GM21717 (cell line): ENCODE measurements around the gene FAM200C.

Experiments
- ATAC-seq: cut with Tn5 transposase; IDR thresholded peaks from one replicate; pipeline ENCODE4 v1.9.1; 2021; ENCODE audit warnings: mild to moderate bottlenecking, moderate library complexity; ENCODE audit not compliant: unreplicated experiment

Gene FAM200C

DNA sequence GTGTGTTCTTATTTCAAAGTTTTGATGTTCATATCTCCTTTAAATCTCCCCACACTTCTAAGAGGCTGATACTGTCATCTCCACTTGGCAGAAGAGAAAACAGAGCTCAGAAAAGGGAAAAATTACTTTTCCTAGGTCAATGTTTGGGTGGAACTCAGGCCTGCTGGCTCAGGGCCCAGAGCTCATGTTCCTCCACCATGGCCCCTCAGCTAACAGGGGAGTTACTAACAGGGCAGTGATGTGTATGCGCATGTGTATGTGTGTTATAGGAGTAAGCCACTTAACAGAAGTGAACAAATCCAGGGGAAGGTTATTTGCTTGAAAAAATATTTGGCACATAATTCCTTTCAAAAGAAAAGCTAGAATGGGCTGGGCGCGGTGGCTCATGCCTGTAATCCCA is 32.0 kb downstream of the FAM200C start:
- no peak for ATAC-seq

DNA sequence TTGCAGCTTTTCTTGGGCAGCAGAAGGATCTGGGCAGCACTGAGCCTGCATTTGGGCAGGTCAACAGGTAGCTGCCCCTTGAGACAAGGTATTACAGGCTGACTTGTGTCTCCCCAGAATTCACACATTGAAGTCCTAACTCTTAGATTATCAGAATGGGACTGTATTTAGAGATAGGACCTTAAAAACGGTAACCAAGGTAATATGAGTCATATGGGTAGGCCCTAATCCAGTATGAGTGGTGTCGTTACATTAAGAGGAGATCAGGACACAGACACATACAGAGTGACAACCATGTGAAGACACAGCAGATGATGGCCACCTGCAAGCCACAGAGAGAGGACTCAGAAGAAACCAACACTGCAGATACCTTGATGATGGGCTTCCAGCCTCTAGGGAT is 32.6 kb downstream of the FAM200C start:
- no peak for ATAC-seq

- no peak for ATAC-seq
Observed at GRCh38 chr5:160366230-160366629, 33.6 kb downstream of the FAM200C start.

- no peak for ATAC-seq
Observed at GRCh38 chr5:160363660-160364395, 36.0 kb downstream of the FAM200C start.

GRCh38 chr5:160363211-160363610 is 36.6 kb downstream of the FAM200C start:
- no peak for ATAC-seq

DNA sequence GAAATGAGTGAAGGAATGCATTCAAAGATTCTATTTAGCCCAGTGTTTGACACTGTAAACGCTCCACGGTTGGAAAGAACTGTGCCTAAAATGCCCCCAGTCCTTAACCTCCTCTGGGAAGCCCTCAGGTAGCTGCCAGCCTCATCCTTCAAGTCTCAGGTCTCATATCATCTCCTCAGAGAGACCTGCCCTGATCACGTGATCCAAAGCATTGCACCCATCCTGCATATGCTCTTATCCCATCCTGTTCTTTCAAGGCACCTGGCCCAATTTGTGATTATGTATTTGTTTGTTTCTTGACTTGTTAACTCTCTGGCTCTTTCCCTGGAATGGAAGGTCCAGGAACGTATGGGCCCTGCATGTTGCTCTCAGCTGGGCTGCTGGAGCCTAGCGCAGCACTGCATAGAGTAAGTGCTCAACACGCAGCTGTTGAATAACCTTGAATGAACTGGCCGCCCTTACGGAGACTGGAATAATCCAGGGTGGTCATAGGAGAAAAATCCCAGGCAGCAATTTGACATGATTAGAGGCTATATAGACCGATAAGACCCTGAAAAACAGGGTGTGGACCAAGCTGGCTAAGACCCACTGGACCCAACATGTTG is 38.1 kb downstream of the FAM200C start:
- ATAC-seq = no peak

- ATAC-seq = no peak
Observed at GRCh38 chr5:160360310-160360709, 39.5 kb downstream of the FAM200C start.

- no peak for ATAC-seq
Observed at GRCh38 chr5:160359816-160360215, 40.0 kb downstream of the FAM200C start.

DNA sequence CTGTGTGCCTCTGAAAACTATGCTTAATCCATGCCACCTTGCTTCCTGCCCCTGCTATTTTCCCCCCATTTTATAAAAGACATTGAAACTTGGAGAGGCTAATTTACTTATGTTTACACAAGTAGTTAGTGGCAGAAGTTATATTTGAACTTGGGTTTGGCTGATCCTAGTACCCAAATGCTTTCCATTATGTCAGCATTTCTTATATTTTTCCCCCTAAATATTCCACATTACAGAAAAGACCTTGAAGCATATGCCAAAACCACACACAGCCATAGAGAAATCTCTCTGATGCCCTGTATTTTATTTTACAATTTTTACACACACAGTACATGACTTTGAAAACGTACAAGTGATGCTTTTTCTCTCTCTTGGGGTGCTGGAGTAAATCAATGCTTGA is 40.6 kb downstream of the FAM200C start:
- no peak for ATAC-seq

DNA sequence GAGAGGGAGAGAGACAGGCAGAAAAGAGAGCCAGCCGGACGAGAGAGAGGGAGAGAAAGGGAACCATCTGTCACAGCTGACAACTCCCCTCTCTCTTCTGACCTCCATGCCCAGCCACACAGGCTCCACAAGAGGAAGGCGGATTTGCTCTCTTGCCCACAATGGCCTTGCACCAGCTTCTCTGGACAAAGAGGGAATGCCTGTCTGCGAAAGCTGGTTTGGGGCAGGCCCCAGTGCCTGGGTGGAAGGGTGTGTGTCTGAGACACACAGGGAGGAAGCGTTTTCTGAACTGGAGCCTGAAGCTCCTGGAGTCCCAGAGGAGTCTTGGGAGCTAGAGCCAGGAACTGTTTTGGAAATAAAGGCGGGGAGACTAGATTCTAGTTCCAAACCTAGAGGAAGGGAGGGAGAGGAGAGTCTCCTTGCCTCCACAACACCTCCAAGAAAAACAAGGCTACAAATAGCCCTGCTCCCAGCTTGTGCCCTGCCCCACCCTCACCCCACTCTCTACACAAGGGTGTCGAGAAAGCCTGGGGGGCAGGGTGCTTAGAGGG is 41.9 kb downstream of the FAM200C start:
- no peak for ATAC-seq

DNA sequence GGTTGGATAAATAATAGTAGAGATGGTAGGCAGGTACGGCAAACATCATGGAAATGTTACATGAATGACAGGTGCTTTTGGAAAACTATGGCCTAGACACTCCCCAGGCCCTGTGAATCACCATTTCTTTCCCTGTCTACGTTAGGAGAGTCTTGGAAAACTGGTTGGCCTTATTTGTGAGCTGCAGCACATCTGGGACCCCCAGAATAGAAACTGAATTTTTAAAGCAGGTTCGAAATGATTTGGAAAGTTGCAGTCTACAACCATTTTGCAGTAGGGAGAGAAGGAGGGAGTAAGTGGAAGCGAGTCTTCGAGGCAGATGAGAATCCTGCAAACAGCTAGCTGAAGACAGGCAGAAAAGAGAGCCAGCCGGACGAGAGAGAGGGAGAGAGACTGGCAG is 42.5 kb downstream of the FAM200C start:
- ATAC-seq = no peak

GRCh38 chr5:160356550-160357347 is 43.1 kb downstream of the FAM200C start:
- ATAC-seq = no peak

GRCh38 chr5:160354666-160355065 is 45.2 kb downstream of the FAM200C start:
- no peak for ATAC-seq

GRCh38 chr5:160353379-160353778 is 46.5 kb downstream of the FAM200C start:
- ATAC-seq = no peak

GRCh38 chr5:160352308-160352707 is 47.5 kb downstream of the FAM200C start:
- no peak for ATAC-seq

GRCh38 chr5:160349935-160350303 is 49.9 kb downstream of the FAM200C start:
- no peak for ATAC-seq

DNA sequence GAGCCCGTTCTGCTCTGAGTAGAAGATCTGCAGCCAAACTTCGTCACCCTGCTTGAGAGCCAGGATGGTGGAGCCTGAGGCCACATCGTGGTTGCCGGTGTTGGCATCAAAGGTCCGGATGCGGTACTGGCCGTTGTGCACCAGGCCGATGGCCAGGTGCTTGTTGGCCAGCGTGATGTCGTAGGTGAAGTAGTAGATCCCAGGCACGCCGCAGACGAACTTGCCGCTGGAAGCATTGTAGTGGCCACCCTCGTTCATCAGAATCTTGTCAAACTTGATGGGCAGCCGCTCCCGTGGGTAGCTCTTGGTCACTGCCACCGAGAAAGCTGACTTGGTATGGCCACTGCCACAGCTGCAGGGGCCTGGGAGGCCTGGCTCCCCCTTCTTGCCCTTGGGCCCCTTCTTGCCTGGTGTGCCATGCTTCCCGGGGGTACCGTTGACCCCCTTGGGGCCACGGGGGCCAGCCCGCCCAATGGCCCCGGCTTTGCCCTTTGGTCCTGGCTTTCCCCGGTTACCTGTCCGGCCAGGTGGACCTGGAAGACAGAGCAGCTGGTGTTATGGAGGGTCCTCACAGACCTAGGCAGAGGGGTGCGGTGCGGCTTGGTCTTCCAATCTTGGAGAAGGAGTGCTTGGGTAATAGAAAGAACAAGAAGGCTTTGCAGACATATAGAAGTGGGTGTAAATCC is 50.5 kb downstream of the FAM200C start:
- no peak for ATAC-seq

DNA sequence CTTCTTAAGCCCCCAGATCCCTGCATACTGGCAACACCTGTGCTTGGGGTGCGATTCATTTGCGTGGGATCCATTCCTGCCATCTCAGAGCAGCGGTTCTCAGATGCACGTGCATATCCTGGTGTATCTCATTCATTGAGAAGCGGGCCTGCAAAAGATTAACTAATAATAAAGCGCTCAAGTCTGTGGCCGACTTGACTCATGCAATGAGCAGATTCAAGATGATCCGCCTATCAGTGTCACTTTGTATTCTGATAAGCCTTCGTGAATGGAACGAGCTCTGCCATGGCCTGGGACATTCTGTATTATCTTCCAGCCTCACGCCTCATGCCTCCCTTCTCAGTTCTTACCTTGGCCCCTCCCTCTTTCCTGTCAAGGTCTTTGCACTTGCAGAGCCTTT is 51.8 kb downstream of the FAM200C start:
- ATAC-seq = no peak

- ATAC-seq = no peak
Observed at GRCh38 chr5:160347448-160347847, 52.4 kb downstream of the FAM200C start.
